Uterus (tissue), 4 donors: Measurements from ENCODE around the gene PHF1. TPM values are rescaled to one million over a fixed set of nuclear protein-coding genes. Genes with fewer than 3 reads are reported as not detected.

Source experiments
- DNase-seq, 2 donors: peaks; one replicate each; pipeline ENCODE4 v3.0.0-alpha.2; 2019 to 2020
- H3K27ac ChIP-seq, 2 donors: fragments of 200-600 bp; sonication (generic); 1 replicate in 1 of 2; 2 replicates in 1 of 2; pipeline ENCODE4 v1.5.1; 2016 to 2018
- H3K27me3 ChIP-seq, 2 donors: fragments of 200-600 bp; sonication (generic); one replicate each; pipeline ENCODE4 v1.5.1; 2018 to 2019; ENCODE audit warnings: control low read depth in 1 of 2
- H3K36me3 ChIP-seq, 2 donors: fragments of 200-600 bp; sonication (generic); one replicate each; pipeline ENCODE4 v1.5.1; 2019; ENCODE audit warnings: control low read depth in 1 of 2
- H3K4me1 ChIP-seq, 2 donors: fragments of 200-600 bp; sonication (generic); one replicate each; pipeline ENCODE4 v1.5.1; 2018 to 2019; ENCODE audit warnings: control low read depth in 1 of 2
- H3K4me3 ChIP-seq, 2 donors: fragments of 200-600 bp; sonication (generic); 1 replicate in 1 of 2; 2 replicates in 1 of 2; pipeline ENCODE4 v1.5.1; 2018 to 2019; ENCODE audit warnings: mild to moderate bottlenecking in 1 of 2
- H3K9me3 ChIP-seq, 2 donors: fragments of 200-600 bp; sonication (generic); one replicate each; pipeline ENCODE4 v1.5.1; 2019; ENCODE audit warnings: control low read depth in 1 of 2
- CTCF ChIP-seq, 4 experiments: fragments of 200-600 bp in 2 of 4; fragments of 450-650 bp in 2 of 4; sonication (generic) in 2 of 4; IDR thresholded peaks; one replicate each; pipeline ENCODE4 v1.5.1; 2016 to 2019; ENCODE audit warnings: antibody characterized with exemption in 4 of 4, mild to moderate bottlenecking in 2 of 4, moderate library complexity in 1 of 4
- POLR2A ChIP-seq, 2 donors: fragments of 450-650 bp; IDR thresholded peaks; one replicate each; pipeline ENCODE4 v1.6.1; 2016; ENCODE audit warnings: antibody characterized with exemption in 2 of 2, mild to moderate bottlenecking in 1 of 2, moderate library complexity in 1 of 2
- intact Hi-C: fragments of 100-400 bp; cut with DNase I; formaldehyde crosslinking; loops from one replicate; pipeline ENCODE4 v1.15.1; 2023; ENCODE audit warnings: low total_unique reads
- total RNA-seq, 4 donors: library from RNA; depleted of rRNA in 3 of 4; stranded (reverse); fragments of >200 nt in 3 of 4; gene quantifications; one replicate each; pipeline versions ENCODE4 v1.1.0 to v1.2.4, GENCODE V29; 2014 to 2023
- donor health status: DM: yes; HTN: yes; CAD: no.

Gene PHF1
- total RNA-seq, 4 donors from 2014 or later: 10.5 to 147 (median 35.3) TPM

- TF ChIP-seq POLR2A (IDR thresholded peaks at IDR 0.05) (no peak), CTCF (IDR thresholded peaks at IDR 0.05) (no peak)
- intact Hi-C loops: no loop called here
- H3K36me3 ChIP-seq: no peaks in the 10 kb centered on the region
- H3K27me3 ChIP-seq: no peaks in the 10 kb centered on the region
- no peak for DNase-seq
- H3K4me3 ChIP-seq: no peak overlapping the region
- H3K27ac ChIP-seq: peak overlapping the region in 1 of 2 donors; percentile 15
- H3K4me1 ChIP-seq: peaks cover 0 to 6% of the 10 kb centered on the region in 2 donors
- H3K9me3 ChIP-seq: no peaks in the 10 kb centered on the region
Measured at GRCh38 chr6:33452496-33452895, 41.7 kb downstream of the PHF1 start.

- intact Hi-C loops: no loop called here
- no peak for DNase-seq
- Histone ChIP-seq H3K36me3 (no peaks in the 10 kb centered on the region), H3K27me3 (no peaks in the 10 kb centered on the region), H3K4me3 (peak overlapping the region; percentile 65 to 75), H3K4me1 (peaks cover 0 to 6% of the 10 kb centered on the region in 2 donors), H3K27ac (peak overlapping the region; percentile 48 to 76), H3K9me3 (no peaks in the 10 kb centered on the region)
- TF ChIP-seq CTCF (IDR thresholded peaks at IDR 0.05) (no peak), POLR2A (IDR thresholded peaks at IDR 0.05) (no peak)
Measured at GRCh38 chr6:33453393-33454008, 42.7 kb downstream of the PHF1 start.

GRCh38 chr6:33454009-33454946, 43.5 kb downstream of the PHF1 start, which contains the start of gene ZBTB9:
TSS of gene ZBTB9 (plus strand) at chr6:33454576. CDS start at chr6:33455101, 525 bp downstream.
- TF ChIP-seq POLR2A (IDR thresholded peaks at IDR 0.05) (peak; percentile 61 to 85), CTCF (IDR thresholded peaks at IDR 0.05) (peak in 1 of 4 experiments; percentile 31)
- Histone ChIP-seq H3K4me3 (peak within 1 kb of the TSS; percentile 65 to 75), H3K36me3 (no peaks in the 10 kb centered on the region), H3K27me3 (no peaks in the 10 kb centered on the region), H3K9me3 (no peaks in the 10 kb centered on the region), H3K4me1 (peaks cover 0 to 6% of the 10 kb centered on the region in 2 donors), H3K27ac (peak within 1 kb of the TSS; percentile 48 to 76)
- intact Hi-C loops: no loop called here
- peak; percentile 96 for DNase-seq

GRCh38 chr6:33455051-33455450, 44.2 kb downstream of the PHF1 start:
- Histone ChIP-seq H3K27ac (peak overlapping the region; percentile 44 to 76), H3K4me1 (peaks cover 0 to 6% of the 10 kb centered on the region in 2 donors), H3K4me3 (peak overlapping the region; percentile 65 to 75), H3K9me3 (no peaks in the 10 kb centered on the region), H3K27me3 (no peaks in the 10 kb centered on the region), H3K36me3 (no peaks in the 10 kb centered on the region)
- no peak for DNase-seq
- intact Hi-C loops: no loop called here
- TF ChIP-seq POLR2A (IDR thresholded peaks at IDR 0.05): no peak
- no peak for TF ChIP-seq CTCF (IDR thresholded peaks at IDR 0.05)

- H3K4me3 ChIP-seq: no peak overlapping the region
- H3K9me3 ChIP-seq: no peaks in the 10 kb centered on the region
- peaks cover 0 to 6% of the 10 kb centered on the region in 2 donors for H3K4me1 ChIP-seq
- no peak overlapping the region for H3K27ac ChIP-seq
- intact Hi-C loops: no loop called here
- DNase-seq: no peak
- TF ChIP-seq POLR2A (IDR thresholded peaks at IDR 0.05) (no peak), CTCF (IDR thresholded peaks at IDR 0.05) (no peak)
- H3K36me3 ChIP-seq: no peaks in the 10 kb centered on the region
- H3K27me3 ChIP-seq: no peaks in the 10 kb centered on the region
Measured at GRCh38 chr6:33456156-33456555, 45.3 kb downstream of the PHF1 start.
